Frontal cortex (tissue), 4 donors: ENCODE data around the gene SLC17A5. TPM values are rescaled to one million over a fixed set of nuclear protein-coding genes. Genes with fewer than 3 reads are reported as not detected.
"Not testable (repeated sequence)": the region's sequence is repeated elsewhere in the genome, so short reads cannot be mapped to it uniquely, and the experiment has no call there.

Experiments
- DNase-seq, 2 donors: peaks; one replicate each; pipeline ENCODE4 v3.0.0; 2012; ENCODE audit warnings: low spot score in 2 of 2
- FAIRE-seq: peaks from 2 replicates; lab custom pipeline; 2012; peaks lifted over from hg19 to GRCh38; lab: Jason Lieb, UNC
- total RNA-seq: library from RNA; depleted of rRNA; stranded (reverse); fragments of >200 nt; gene quantifications from one replicate; pipeline ENCODE4 v1.2.3, GENCODE V29; 2014
- donor health status: control.
- donor health status: control.
- donor health status: control.

Gene SLC17A5
- total RNA-seq, 1 donor from 2014 or later: 29.8 TPM

- DNase-seq (no peak), FAIRE-seq (no peak)
Observed at GRCh38 chr6:73630401-73630800, 23.4 kb downstream of the SLC17A5 start.

DNA sequence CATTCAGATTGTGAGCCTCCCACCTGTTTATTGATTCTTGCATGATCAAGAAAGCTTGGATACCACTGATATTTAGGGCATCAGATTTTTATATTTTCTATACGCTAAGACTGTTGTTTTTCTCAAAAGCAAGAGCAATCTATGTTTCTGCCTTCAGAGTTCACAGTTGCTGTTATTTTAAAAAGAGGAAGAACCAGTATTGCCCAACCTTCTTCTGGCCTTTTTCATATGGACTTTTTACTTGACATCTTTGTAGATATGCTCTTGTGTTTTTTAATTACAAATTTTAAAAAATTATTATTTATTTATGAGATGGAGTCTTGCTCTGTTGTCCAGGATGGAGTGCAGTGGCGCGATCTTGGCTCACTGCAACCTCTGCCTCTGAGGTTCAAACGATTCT lies 28.9 kb downstream of the SLC17A5 start:
- no peak for FAIRE-seq
- DNase-seq: no peak

DNA sequence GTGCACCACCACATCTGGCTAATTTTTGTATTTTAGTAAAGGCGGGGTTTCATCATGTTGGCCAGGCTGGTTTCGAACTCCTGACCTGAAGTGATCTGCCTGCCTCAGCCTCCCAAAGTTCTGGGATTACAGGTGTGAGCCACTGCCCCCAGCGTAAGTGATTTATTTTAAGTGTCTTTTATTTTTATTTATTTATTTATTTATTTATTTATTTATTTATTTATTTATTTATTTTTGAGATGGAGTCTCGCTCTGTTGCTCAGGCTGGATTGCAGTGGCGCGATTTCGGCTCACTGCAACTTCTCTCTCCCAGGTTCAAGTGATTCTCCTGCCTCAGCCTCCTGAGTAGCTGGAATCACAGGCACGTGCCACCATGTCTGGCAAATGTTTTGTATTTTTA lies 30.3 kb downstream of the SLC17A5 start:
- not testable (repeated sequence) for FAIRE-seq, DNase-seq

DNA sequence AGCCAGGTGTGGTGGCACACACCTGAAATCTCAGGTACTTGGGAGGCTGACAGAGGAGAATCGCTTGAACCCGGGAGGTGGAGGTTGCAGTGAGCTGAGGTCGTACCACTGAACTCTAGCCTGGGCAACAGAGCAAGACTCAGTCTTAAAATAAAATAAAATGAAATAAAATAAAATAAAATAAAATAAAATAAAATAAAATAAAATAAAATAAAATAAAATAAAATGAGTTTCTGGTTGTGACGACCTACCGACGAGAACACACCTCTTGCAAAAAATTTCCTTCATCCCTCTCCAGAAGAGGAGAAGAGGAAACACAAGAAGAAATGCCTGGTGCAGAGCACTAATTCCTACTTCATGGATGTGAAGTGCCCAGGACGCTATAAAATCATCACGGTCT lies 35.7 kb downstream of the SLC17A5 start:
- not testable (repeated sequence) for DNase-seq, FAIRE-seq

- FAIRE-seq: no peak
Observed at GRCh38 chr6:73614802-73615201, 39.0 kb downstream of the SLC17A5 start.

GRCh38 chr6:73613806-73614536 lies 39.8 kb downstream of the SLC17A5 start:
- DNase-seq (no peak), FAIRE-seq (no peak)

More at GRCh38 chr6:73614802-73615201, 39.0 kb downstream of the SLC17A5 start:
- DNase-seq: no peak

DNA sequence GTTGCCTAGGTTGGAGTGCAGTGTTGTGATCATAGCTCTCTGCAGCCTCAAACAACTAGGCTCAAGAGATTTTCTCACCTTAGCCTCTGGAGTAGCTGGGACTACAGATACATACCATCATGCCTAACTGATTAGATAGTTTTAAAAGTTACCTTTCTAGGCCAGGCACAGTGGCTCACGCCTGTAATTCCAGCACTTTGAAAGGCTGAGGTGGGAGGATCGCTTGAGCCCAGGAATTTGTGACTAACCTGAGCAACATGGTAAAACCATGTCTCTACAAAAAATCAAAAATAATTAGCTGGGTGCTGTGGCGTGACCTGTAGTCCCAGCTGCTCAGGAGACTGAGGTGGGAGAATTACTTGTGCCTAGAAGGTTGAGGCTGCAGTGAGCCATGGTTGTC lies 41.2 kb downstream of the SLC17A5 start:
- no peak for DNase-seq
- FAIRE-seq: no peak

DNA sequence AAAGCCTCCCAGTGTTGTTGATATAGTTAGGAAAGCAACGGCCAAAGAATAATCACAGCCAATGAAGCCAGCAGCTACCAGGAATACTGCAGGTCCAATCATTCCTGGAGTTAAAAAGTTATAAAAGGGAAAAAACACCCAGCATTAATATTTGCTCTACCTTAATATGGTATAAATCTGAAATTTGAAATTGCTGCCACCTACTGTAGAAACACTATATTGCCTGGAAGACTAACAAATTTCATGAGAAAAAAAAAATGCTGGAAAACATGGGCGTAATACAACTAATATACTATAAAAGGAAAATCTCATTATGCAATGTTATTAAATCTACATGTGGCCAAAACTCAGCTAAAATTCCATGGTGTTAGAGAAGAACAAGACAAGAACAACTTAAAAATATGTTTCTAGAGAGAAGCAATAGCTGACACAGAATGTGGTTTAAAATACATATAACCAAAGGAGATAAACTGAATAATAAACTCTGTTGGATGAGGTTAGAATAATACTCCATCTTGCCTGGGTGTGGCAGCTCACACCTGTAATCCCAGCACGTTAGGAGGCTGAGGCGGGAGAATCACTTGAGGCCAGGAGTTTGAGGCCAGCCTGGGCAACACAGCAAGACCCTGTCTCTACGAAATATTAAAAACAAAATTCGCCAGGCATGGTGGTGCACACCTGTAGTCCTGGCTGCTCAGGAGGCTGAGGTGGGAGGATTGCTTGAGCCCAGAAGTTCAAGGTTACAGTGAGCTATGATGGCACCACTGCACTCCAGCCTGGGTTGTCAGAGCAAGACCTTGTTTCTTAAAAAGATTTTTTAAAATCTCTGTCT lies 43.1 kb downstream of the SLC17A5 start:
- peak in 1 of 2 donors; percentile 34 for DNase-seq
- FAIRE-seq: peak; percentile 88

DNA sequence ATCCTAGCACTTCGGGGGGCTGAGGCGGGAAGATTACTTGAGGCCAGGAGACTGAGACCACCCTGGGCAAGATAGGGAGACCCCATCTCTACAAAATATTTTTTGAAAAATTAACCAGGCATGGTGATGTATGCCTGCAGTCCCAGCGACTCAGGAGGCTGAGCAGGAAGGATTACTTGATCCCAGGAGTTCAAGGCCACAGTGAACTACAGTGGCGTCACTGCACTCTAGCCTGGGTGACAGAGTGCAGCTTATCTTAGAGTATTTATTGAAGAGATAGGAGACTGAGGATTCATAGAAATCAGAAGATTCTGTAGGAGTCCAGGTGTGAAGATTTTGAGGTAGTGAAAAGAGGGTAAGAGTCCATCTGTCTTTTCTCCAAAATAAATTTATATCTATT lies 45.0 kb downstream of the SLC17A5 start:
- DNase-seq (no peak), FAIRE-seq (no peak)

GRCh38 chr6:73606428-73606827 lies 47.4 kb downstream of the SLC17A5 start:
- DNase-seq (no peak), FAIRE-seq (no peak)

- DNase-seq: no peak
- FAIRE-seq: no peak
Observed at GRCh38 chr6:73604461-73604860, 49.3 kb downstream of the SLC17A5 start.

GRCh38 chr6:73604020-73604419 lies 49.8 kb downstream of the SLC17A5 start:
- DNase-seq (no peak), FAIRE-seq (no peak)

GRCh38 chr6:73586416-73586974 lies 67.3 kb downstream of the SLC17A5 start:
- no peak for FAIRE-seq
- DNase-seq: no peak

DNA sequence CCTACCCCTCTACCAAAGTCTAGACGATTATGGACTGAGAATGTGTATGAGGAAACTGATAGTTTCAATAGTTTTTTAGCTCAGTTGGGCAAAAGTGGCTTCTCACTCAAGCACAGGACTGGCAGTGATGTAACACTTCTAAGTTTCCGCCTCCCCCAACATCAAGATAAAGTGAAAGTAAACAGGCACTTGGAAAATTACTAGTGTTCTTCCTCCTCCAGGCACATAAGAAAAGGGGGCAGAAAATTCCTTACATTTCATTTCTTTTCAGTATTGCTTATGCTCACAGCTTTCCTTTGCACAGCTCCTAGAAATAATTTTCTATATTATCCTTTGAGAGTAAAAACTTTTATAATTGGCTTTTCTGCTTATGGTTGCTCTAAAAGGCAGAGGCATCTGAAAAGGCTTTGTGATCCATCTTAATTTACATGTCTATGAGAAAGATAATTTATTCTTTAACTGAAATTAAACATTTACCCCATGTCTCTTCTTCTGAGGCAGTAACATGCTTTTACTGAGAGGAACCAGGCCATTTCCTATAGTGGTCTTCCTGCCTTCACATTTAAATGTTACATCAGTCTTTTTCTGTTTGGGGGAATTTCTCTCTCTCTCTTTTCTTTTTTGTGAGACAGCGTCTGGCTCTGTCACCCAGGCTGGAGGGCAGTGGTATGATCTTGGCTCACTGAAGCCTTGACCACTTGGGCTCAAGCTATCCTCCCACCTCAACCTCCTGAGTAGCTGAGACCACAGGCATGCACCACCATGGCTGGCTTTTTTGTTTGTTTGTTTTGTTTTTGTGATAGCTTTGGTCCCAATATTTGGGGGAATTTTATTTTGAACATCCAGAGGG lies 68.0 kb downstream of the SLC17A5 start:
- DNase-seq: peak in 1 of 2 donors; percentile 46
- FAIRE-seq: no peak

DNA sequence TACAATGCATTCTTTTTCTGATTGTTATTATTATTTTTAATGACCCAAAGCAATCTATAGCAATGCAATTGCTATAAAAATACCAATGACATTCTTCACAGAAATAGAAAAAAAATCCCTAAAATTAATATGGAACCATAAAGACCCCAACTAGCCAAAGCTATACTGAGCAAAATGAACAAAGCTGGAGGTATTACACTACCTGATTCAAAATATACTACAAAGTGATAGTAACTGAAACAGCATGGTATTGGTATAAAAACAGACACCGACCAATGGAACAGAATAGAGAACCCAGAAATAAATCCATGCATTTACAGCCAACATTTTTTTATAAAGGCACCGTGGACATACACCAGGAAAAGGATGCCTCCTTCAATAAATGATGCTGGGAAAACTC lies 72.5 kb downstream of the SLC17A5 start:
- DNase-seq (no peak), FAIRE-seq (no peak)

GRCh38 chr6:73580247-73581149 lies 73.3 kb downstream of the SLC17A5 start:
- DNase-seq (peak; percentile 60 to 75), FAIRE-seq (peak; percentile 15)

- DNase-seq (no peak), FAIRE-seq (no peak)
Observed at GRCh38 chr6:73579851-73580246, 73.9 kb downstream of the SLC17A5 start.

DNA sequence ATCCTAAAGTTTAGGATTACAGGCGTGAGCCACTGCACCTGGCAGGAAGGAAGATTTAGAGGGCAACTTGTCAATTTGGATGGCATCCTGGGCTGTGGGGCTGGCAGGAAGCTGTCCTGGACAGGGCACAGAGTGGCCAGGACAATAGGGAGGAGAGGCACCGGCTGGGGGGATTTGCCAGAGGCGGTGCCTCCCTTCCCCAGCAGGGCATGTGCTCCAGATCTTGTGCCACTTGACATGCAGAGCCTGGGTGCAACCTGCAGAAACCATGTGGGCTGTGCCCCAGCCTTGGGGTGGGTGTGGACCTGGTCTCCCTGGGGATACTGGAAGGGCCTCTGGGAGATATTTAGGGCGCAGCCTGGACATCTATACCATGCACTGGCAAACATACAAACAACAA lies 74.4 kb downstream of the SLC17A5 start:
- FAIRE-seq (no peak), DNase-seq (no peak)

DNA sequence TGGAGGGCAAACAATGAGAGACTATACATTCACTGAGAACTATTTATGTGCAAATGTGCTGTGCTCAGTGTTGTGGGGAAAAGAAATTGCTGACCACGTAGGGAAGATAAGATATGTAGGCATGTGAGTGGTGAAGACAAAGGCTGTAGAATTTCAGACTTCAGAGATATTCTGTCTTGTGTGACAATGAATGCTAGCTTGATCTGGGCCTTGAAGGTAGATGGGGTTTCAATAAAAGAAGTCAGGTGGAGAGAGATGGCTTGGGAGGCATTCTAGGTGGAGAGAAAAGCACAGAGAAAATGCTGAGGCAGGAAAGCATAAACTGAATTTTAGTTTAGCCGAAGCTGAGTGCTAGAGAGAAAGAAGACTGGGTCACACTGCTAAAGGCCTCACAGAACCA lies 76.1 kb downstream of the SLC17A5 start:
- no peak for FAIRE-seq
- DNase-seq: no peak
